Fibroblast of peridontal ligament (primary cell): ENCODE measurements around the gene TMEM106C.
A peak's percentile ranks its signal among the peaks of the same experiment; 100 is the strongest.
"Not testable (repeated sequence)": the region's sequence is repeated elsewhere in the genome, so short reads cannot be mapped to it uniquely, and the experiment has no call there.

Experiments used
- DNase-seq: peaks from one replicate; pipeline ENCODE4 v3.0.0-alpha.2; 2010; ENCODE audit errors: extremely low read depth

The TMEM106C gene

GRCh38 chr12:47949441-47950341, 13.7 kb upstream of the TMEM106C start:
- peak; percentile 80 for DNase-seq

DNA sequence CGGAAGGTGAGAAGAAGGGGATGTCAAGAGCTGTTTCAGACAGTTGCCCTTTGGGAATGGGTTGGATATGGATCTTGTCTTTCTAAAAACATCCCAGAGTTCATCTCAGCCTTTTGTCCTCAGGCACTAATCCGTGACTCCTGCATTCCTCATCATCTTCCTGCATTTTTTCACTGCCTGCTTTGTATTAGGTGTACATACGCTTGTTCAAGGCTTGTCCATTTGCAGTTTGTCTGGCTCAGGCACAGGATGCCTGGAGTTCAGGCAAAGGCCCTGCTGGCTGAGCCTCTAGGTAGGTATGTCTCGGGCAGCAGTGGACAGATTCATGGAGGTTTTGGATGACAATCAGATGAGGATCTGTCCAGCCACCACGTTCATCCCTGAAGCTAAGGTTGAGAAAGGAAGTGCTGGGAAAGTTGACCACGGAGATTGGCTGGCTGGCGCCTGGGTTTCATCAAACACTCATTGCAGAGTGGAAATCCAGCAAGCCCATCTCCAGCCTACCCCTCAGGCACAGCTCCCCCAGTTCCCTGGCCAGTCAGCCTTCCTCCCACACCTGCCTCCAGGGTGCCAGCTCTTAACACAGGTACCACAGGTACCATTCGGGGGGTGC, 12.4 kb upstream of the TMEM106C start:
- no peak for DNase-seq

- DNase-seq: no peak
Observed at GRCh38 chr12:47954058-47954457, 9.3 kb upstream of the TMEM106C start.

DNA sequence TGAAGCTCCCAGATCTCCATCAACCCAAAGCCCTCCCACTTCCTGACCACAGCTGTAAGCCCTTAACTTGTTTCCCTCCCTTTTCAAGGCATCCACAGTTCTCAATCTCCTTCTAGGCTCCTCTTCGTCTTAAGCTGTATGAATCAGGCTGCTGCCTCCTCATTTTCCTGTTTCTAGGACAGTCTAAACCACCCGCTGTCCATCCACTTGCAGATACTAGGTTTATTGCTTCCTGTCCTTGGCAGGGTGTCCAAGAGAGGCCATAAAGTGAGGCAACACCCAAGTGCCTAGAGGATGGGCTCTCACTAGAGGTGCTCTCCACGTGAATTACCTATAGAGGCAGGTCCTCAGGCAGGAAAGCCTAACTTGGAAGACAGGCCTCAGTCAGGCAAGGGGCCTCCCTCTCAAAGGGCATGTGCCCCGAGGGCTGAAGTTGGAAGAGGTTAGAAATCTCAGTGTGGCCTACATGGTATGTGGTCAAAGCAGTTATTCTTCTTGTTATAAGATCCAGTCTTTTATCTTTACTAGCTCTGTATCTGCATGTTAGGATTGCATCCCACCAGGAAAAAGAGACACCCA, 8.8 kb upstream of the TMEM106C start:
- DNase-seq: no peak

- no peak for DNase-seq
Observed at GRCh38 chr12:47955059-47955458, 8.3 kb upstream of the TMEM106C start.

GRCh38 chr12:47957671-47958070, 5.7 kb upstream of the TMEM106C start:
- DNase-seq: not testable (repeated sequence)

GRCh38 chr12:47962198-47962597, 1.2 kb upstream of the TMEM106C start:
- no peak for DNase-seq

DNA sequence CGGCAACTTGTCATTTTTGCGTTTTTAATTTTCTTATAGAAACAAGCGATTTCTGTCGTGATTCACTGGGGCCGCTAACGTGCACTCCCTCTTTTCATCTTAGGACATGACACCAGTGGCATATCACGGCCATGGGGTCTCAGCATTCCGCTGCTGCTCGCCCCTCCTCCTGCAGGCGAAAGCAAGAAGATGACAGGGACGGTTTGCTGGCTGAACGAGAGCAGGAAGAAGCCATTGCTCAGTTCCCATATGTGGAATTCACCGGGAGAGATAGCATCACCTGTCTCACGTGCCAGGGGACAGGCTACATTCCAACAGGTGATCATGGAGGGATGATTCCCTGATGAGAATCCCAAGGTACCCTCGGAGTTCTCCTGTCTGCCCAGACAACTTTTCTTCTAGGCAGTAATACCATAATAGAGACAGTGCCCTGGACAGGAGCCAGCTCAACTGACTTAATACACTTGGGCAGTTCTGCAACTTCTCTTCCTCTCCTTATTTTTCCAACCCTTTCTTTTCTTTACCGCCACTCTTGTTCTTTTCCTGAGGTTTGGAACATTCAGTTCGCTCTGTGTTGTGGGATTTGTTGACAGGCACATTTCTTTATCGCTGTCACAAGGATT, 821 bp downstream of the TMEM106C start:
- DNase-seq: no peak

- no peak for DNase-seq
Observed at GRCh38 chr12:47965581-47965980, 2.2 kb downstream of the TMEM106C start.

DNA sequence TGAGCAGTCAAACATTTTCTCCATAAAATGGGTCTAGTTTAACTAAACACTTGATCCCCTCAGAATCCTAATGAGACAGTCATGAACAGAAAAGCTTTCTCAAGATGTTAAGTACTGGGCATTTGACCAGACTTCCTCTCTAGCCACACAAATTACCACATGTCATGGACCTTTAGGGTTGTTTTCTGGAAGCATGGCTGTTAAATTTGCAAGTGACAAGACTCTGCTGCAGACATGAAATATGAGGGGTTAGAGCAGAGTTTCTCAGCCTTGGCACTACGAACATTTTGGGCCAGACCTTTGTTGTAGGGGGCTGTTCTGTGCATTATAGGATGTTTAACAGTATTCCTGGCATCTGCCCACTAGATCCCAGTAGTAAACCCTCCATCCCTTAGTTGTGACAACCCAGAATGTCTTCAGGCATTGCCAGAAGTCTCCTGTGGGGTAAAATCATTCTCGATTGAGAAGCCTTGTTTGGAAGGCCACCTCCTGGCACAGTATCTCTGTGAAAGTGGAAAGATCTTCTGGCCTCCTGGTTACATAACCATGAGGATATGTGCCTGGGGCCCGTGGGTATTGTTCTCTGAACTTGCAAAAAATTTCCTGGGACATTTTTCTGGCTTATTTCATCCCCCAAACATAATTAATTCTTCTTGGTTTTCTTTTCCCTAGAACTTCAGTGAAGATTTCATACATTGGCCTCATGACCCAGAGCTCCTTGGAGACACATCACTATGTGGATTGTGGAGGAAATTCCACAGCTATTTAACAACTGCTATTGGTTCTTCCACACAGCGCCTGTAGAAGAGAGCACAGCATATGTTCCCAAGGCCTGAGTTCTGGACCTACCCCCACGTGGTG, 4.3 kb downstream of the TMEM106C start:
- DNase-seq: peak; percentile 89

GRCh38 chr12:47969845-47970244, 6.4 kb downstream of the TMEM106C start:
- DNase-seq: no peak

DNA sequence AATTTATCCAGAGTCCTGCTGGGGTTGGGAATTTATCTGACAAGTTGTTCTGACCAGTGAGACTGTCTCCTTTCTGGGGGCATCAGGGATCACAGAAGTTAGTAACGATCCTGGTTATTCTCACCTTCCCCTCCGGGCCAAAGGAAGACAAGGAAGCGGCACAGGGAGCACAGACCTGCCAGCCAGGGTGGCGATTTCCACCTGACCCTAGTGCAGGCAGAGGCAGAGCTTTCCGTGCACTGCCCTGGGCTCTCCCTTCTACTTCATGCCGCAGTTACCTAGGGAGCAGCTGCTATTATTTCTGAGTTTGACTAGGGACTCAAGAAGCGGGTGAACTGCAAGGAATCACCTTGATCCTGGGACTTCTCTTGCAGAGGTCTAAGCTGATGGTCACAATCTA, 7.4 kb downstream of the TMEM106C start:
- DNase-seq: no peak

- DNase-seq: no peak
Observed at GRCh38 chr12:47972895-47973294, 9.5 kb downstream of the TMEM106C start.

DNA sequence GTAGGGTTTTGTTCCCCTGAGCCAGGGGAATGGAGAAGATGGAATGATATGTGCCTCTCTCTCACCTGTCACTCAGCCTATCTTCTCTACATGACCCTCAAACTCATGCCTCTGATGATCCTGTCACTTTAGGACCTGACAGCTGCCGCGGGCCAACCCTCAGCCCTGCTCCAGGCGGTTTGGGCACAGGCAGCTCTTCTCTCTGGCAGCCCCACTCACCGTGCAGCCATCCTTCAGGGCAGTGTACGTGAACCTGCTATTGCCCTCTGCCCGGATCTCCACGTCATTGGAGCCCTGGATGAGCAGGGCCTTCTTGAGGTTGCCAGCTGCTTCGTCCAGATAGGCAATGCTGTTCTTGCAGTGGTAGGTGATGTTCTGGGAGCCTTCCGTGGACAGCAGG, 10.5 kb downstream of the TMEM106C start:
- no peak for DNase-seq

GRCh38 chr12:47975036-47975620, 11.7 kb downstream of the TMEM106C start:
- no peak for DNase-seq

GRCh38 chr12:47975816-47976215, 12.4 kb downstream of the TMEM106C start:
- no peak for DNase-seq

DNA sequence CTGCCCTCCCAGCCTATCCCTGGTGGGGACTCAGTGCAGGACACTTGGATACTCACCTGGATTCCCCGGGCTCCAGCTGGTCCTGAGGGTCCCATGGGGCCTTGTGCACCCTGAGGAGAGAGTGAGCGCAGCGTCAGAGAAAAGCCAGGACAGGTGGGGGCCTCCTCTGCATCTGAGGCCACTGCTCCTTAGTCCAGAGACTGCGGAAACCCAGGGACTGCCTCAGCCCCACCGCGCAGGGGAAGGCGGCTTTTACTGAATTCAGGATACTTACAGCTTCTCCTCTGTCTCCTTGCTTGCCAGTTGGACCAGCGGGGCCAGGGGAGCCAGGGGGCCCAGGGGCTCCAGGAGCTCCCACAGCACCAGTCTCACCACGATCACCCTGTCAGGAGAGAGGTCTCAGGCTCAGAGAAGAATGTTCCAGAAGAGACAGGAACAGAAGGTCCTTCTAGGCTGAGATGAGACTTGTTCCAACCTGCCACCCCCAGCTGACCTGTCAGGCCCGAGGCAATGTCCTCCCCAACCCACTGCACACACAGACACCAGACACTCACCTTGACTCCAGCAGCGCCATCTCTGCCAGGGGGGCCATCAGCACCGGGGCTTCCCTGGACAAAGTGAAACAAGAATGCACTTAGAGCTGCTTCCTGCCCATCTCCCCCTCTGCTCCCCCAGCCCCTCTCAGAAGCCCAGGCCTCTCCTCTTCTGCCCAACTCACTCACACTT, 13.8 kb downstream of the TMEM106C start:
- no peak for DNase-seq

DNA sequence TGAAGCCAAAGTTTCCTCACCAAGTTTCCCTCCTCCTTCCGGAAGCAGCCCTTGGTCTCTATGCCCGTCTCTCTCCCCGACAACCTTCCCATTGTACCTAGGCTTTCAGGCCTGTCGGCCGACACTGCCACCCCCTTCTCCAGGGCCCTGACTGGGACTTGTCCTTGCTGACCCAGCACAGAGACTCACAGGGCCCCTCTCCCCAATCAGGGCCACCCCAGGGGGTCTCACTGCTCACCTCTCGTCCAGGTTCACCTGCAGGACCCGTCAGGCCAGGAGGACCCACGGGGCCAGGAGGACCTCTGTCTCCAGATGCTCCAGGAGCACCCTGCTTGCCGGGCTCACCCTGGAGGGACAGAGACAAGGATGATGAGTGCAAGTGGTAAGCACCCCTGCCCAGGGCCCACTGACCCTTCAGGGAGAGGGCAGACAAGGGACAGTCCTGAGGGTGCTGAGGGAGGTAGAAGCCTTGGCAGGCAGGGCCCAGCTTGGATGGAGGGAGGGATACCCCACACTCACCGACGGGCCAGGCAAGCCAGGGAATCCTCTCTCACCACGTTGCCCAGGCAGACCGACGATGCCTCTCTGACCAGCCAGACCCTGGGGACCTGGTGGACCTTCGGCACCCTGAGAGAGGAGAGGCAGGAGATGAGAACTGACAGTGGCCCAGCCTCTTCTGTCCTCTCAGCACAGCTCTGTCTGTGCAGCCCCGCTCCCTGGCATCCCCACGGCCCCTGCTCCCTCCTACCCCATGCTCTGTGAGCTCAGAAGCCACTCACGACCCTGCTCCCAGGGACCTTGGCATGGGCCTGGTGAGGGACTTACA, 14.6 kb downstream of the TMEM106C start:
- DNase-seq: no peak

DNA sequence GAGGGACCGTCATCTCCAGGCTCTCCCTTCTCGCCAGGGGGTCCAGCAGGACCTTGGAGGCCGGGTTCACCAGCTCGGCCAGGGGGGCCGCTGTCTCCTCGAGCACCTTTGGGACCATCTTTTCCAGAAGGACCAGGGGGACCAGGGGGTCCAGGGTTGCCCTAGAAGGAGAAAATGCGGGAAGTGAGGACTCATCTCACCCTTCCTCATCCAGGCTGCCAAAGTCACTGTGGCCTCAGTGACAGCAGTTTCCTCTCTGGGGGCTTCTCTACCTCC, 15.1 kb downstream of the TMEM106C start:
- no peak for DNase-seq

DNA sequence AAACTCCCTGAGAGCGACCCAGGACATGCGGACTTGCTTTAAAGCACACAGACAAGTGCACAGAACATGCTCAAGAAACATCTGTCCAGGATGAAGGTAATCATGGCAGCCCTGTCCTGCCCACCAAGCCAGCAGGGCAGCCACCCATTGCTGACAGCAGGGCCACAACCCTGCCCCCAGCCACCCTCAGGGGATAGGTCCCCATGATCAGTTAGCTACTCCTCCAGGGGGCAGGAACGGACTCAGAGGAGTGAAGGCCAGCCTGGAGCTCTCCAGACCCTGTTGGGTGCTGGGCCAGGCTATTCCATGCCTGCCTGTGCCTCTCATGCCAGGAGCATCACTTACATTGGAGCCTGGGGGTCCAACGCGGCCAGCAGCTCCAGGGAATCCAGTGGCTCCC, 15.8 kb downstream of the TMEM106C start:
- DNase-seq: no peak
